NCI-H82 treated with DMSO at 0.1 percent for 48 hours (cell line): Measurements from ENCODE around the gene PER1.
A peak's percentile ranks its signal among the peaks of the same experiment; 100 is the strongest.

ENCODE experiments used
- DNase-seq: peaks from one replicate; lab custom pipeline; 2025; ENCODE audit not compliant: unreplicated experiment; lab: John Stamatoyannopoulos, UW

The PER1 gene

GRCh38 chr17:8153525-8153956, 1.3 kb upstream of the PER1 start:
- peak; percentile 60 for DNase-seq

- DNase-seq = no peak
Measured at GRCh38 chr17:8153031-8153451, 837 bp upstream of the PER1 start.

GRCh38 chr17:8151641-8152111, 528 bp downstream of the PER1 start:
- no peak for DNase-seq

GRCh38 chr17:8151120-8151640, 1.0 kb downstream of the PER1 start:
- peak; percentile 51 for DNase-seq

- no peak for DNase-seq
Measured at GRCh38 chr17:8150194-8151119, 1.7 kb downstream of the PER1 start.

GRCh38 chr17:8149419-8150193, 2.6 kb downstream of the PER1 start:
- no peak for DNase-seq

- no peak for DNase-seq
Measured at GRCh38 chr17:8148560-8148959, 3.6 kb downstream of the PER1 start.

GRCh38 chr17:8147805-8148404, 4.3 kb downstream of the PER1 start:
- DNase-seq = no peak

GRCh38 chr17:8147141-8147804, 4.9 kb downstream of the PER1 start:
- no peak for DNase-seq

- DNase-seq = no peak
Measured at GRCh38 chr17:8146381-8147140, 5.6 kb downstream of the PER1 start.

GRCh38 chr17:8145811-8146210, 6.4 kb downstream of the PER1 start:
- no peak for DNase-seq

GRCh38 chr17:8144401-8145231, 7.6 kb downstream of the PER1 start:
- no peak for DNase-seq

GRCh38 chr17:8143581-8144400, 8.4 kb downstream of the PER1 start:
- DNase-seq = no peak

GRCh38 chr17:8142887-8143580, 9.2 kb downstream of the PER1 start:
- no peak for DNase-seq

- DNase-seq = no peak
Measured at GRCh38 chr17:8142158-8142886, 9.9 kb downstream of the PER1 start.

- DNase-seq = no peak
Measured at GRCh38 chr17:8141741-8142140, 10.5 kb downstream of the PER1 start.

- no peak for DNase-seq
Measured at GRCh38 chr17:8141045-8141444, 11.2 kb downstream of the PER1 start.
